ENCODE measurements around the gene SEPHS1.
"Not testable (repeated sequence)": the region's sequence is repeated elsewhere in the genome, so short reads cannot be mapped to it uniquely, and the experiment has no call there.

SEPHS1 gene

DNA sequence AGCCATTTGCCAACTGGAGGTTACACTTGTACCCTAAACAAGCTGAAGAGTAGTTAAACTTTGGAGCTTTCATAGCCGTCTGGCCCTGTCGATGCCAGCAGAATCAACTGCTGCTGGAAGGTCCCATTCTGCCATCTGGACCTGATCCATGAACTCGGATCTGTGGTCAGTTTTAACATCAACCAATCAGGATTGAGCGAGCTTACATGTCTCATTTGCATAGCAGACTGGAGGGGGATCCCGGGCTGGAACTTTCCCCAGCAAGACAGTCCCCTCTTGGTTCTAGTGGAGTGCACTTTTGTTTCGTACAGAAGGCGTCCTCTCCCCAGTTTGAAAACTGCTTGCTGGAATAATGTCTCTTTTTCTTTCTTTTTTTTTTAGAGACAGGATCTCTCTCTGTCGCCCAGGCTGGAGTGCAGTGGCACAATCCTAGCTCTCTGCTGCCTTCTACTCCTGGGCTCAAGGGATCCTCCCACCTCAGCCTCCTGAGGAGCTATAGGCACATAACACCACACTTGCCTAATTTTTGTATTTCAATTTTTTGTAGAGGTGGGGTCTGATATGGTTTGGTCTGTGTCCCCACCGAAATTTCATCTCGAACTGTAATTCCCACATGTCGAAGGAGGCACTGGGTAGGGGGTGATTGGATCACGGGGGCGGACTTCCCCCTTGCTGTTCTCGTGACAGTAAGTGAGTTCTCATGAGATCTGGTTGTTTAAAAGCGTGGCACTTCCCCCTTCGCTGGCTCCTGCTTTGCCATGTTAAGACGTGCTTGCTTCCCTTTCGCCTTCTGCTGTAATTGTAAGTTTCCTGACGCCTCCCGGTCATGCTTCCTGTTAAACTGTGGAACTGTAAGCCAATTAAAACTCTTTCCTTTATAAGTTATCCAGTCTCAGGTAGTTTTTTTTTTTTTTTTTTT is 42.8 kb upstream of the SEPHS1 start:
- no peak overlapping the region for H3K4me3 ChIP-seq (ENCODE audit: low read depth, low read length)
- TF ChIP-seq, protein P1, sequence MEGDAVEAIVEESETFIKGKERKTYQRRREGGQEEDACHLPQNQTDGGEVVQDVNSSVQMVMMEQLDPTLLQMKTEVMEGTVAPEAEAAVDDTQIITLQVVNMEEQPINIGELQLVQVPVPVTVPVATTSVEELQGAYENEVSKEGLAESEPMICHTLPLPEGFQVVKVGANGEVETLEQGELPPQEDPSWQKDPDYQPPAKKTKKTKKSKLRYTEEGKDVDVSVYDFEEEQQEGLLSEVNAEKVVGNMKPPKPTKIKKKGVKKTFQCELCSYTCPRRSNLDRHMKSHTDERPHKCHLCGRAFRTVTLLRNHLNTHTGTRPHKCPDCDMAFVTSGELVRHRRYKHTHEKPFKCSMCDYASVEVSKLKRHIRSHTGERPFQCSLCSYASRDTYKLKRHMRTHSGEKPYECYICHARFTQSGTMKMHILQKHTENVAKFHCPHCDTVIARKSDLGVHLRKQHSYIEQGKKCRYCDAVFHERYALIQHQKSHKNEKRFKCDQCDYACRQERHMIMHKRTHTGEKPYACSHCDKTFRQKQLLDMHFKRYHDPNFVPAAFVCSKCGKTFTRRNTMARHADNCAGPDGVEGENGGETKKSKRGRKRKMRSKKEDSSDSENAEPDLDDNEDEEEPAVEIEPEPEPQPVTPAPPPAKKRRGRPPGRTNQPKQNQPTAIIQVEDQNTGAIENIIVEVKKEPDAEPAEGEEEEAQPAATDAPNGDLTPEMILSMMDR (IDR thresholded peaks at IDR 0.05; ENCODE audit: low read depth, low read length, missing control alignments) = no peak
- no peak for DNase-seq (ENCODE audit: low read depth)

DNA sequence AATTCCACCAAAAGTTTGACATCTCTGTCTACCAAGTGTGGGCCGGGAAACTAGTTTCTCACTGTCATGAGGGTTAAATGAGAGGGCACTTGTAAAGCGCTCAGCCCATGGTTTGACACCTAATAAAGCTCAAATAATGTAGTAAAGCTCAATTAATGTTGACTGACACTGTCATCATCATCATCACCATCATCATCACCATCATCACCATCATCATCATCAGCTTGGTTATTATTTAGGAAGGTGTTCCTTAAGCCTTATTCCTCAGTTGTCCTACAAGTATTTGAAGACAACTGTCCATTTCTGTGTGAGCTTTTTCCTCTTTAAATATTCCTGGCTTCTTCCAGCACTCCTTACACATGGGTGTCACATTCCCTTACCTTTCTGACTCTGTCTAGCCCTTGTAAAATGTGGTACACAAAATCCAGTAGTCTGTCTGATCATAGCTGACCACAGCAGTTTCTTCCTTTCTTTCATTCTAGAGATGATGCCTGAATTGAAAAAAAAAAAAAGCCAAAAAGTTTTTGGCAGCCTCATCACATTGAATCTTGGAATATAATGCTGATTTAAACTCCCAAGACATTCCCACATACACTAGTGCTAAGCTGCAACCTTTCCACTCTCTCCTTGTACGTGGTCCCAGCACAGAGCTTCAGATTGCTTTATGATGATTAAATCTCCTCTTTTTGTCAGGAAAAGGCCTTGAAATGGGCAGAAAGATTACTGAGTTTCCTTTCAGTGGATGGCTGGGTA is 40.6 kb upstream of the SEPHS1 start:
- TF ChIP-seq, protein P1 (IDR thresholded peaks at IDR 0.05; ENCODE audit: low read depth, low read length, missing control alignments) = no peak
- DNase-seq (ENCODE audit: low read depth) = no peak
- H3K4me3 ChIP-seq (ENCODE audit: low read depth, low read length) = no peak overlapping the region

DNA sequence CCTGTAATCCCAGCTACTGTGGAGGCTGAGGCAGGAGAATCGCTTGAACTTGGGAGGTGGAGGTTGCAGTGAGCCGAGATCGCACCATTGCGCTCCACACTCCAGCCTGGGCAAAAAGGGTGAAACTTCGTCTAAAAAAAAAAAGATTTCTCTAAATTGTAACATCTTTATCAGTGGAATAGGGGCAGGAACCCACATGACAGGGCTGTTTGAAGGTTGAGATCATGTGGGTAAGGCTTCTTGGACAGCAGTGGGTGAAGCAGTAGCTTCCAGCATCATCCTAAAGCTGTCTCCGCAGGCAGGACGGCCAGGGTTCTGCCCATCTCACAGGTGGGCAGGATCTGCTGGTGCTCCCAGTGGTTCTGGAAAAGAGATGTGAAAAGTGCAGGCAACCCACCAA is 37.9 kb upstream of the SEPHS1 start:
- TF ChIP-seq, protein P1 (IDR thresholded peaks at IDR 0.05; ENCODE audit: low read depth, low read length, missing control alignments) = no peak
- no peak overlapping the region for H3K4me3 ChIP-seq (ENCODE audit: low read depth, low read length)
- DNase-seq (ENCODE audit: low read depth) = no peak

DNA sequence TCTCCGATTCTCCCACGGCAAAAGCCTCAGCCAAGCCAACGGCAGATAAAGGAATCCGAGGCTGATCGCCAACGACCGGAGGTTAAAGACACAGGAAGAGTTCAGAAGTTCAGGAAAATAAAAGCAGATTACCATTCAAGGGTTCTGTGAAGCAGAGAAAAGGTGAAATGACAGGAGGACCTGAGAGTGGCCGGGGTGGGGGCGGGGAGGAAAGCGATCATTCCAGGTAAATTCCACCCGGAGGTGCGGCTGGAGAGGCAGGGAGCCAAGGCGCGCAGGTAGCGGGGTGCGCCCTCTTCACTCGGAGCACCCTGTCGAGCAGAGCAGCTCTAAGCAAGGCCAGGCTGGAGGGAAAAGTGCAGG is 35.3 kb upstream of the SEPHS1 start:
- no peak overlapping the region for H3K4me3 ChIP-seq (ENCODE audit: low read depth, low read length)
- DNase-seq (ENCODE audit: low read depth) = no peak
- TF ChIP-seq, protein P1 (IDR thresholded peaks at IDR 0.05; ENCODE audit: low read depth, low read length, missing control alignments) = no peak

DNA sequence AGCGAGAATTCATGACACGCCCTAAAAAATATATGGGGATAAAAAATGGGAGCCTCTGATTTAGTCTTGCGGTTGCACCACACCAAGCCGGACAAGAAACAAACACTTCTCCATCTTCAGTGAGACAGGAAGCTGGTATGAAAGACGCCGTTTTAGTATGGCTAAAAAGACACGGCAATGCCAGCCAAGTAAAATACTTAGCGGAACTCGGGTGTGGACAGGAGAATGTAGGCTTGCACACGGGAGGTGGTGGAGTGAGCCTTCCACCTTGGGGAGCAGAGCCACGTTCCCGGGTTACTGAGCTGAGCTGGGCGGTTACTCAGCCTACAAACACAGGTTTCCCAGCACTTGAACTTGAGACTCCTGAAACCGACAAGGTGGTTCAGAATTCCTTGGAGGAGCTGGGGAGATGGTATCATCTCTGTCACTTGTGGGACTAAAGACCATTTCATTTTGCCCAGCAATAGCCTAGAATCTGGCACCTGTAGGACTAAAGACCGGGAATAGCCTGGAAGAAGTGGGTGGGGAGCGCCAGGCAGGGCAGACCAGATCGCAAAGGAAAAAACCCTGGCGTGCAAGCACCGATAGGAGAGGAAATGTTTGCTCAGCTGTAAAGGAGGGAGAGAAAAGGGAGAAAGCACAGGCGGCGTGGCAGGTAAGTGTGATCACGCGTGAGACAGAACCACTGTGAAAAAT is 34.8 kb upstream of the SEPHS1 start:
- no peak overlapping the region for H3K4me3 ChIP-seq (ENCODE audit: low read depth, low read length)
- no peak for DNase-seq (ENCODE audit: low read depth)

DNA sequence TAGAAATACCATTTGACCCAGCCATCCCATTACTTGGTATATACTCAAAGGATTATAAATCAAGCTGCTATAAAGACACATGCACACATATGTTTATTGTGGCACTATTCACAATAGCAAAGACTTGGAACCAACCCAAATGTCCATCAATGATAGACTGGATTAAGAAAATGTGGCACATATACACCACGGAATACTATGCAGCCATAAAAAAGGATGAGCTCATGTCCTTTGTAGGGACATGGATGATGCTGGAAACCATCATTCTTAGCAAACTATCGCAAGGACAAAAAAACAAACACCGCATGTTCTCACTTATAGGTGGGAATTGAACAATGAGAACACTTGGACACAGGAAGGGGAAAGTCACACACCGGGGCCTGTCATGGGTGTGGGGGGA is 31.0 kb upstream of the SEPHS1 start:
- not testable (repeated sequence) for DNase-seq (ENCODE audit: low read depth); H3K4me3 ChIP-seq (ENCODE audit: low read depth, low read length)

More for the DNA sequence above, 34.8 kb upstream of the SEPHS1 start:
- TF ChIP-seq, protein P1 (IDR thresholded peaks at IDR 0.05; ENCODE audit: low read depth, low read length, missing control alignments) = no peak

DNA sequence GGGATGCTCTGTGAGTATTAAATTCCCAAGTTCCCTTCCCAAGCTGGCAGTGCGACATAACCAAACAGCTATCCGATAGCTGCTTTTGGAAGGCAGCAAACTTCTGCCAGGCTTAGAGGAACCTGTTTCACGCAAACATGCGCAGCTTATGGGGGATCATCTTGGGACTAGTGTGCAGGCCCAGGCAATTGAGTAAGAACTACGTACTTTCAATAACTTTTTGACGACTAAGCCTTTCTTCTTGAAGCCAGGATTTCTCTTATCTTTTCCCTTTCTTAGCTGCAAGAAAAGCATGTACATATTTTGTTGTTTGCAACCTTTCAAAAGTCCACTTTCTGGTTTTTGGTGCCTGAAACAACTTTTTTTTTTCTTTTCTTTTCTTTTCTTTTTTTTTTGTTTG is 28.7 kb upstream of the SEPHS1 start:
- H3K4me3 ChIP-seq (ENCODE audit: low read depth, low read length) = no peak overlapping the region
- DNase-seq (ENCODE audit: low read depth) = no peak
- TF ChIP-seq, protein P1 (IDR thresholded peaks at IDR 0.05; ENCODE audit: low read depth, low read length, missing control alignments) = no peak
